SK-N-SH treated with all-trans-retinoic acid at 6 μM for 48 hours (cell line): Measurements from ENCODE around the gene GAK.

Experiments
- ATAC-seq: fragments of 200-7000 bp; cut with Tn5 transposase; 3 replicates; pipeline ENCODE4 v1.9.1; 2020; ENCODE audit warnings: mild to moderate bottlenecking, moderate library complexity
- ARNTL ChIP-seq: fragments of 450-650 bp; formaldehyde crosslinking; IDR thresholded peaks from 2 replicates; pipeline ENCODE4 v1.5.0; 2020; ENCODE audit warnings: low read depth, mild to moderate bottlenecking, moderate library complexity, borderline replicate concordance
- CREB5 ChIP-seq: fragments of 250-450 bp; sonication (Bioruptor Pico); IDR thresholded peaks from 2 replicates; pipeline ENCODE4 v1.5.1; 2020; ENCODE audit warnings: low read depth, mild to moderate bottlenecking, moderate library complexity
- CSDC2 ChIP-seq: fragments of 250-450 bp; sonication (Bioruptor Pico); IDR thresholded peaks from 2 replicates; pipeline ENCODE4 v1.5.0; 2020; ENCODE audit warnings: mild to moderate bottlenecking, moderate library complexity
- CSRNP3 ChIP-seq: fragments of 250-450 bp; sonication (Bioruptor Pico); IDR thresholded peaks from 2 replicates; pipeline ENCODE4 v1.5.1; 2021; ENCODE audit warnings: mild to moderate bottlenecking, moderate library complexity
- ESRRG ChIP-seq: fragments of 250-450 bp; sonication (Bioruptor Pico); IDR thresholded peaks from 2 replicates; pipeline ENCODE4 v1.6.1; 2021; ENCODE audit warnings: mild to moderate bottlenecking
- GLIS3 ChIP-seq: fragments of 250-450 bp; sonication (Bioruptor Pico); IDR thresholded peaks from 2 replicates; pipeline ENCODE4 v1.5.0; 2020; ENCODE audit warnings: mild to moderate bottlenecking, moderate library complexity
- ISL1 ChIP-seq: fragments of 250-450 bp; sonication (Bioruptor Pico); IDR thresholded peaks from 2 replicates; pipeline ENCODE4 v2.1.2; 2022; ENCODE audit warnings: mild to moderate bottlenecking, moderate library complexity
- OSR1 ChIP-seq: fragments of 250-450 bp; sonication (Bioruptor Pico); IDR thresholded peaks from 2 replicates; pipeline ENCODE4 v1.8.0; 2022; ENCODE audit warnings: moderate library complexity, mild to moderate bottlenecking, inconsistent platforms
- PATZ1 ChIP-seq: fragments of 250-450 bp; sonication (Bioruptor Pico); IDR thresholded peaks from 2 replicates; pipeline ENCODE4 v1.8.0; 2020; ENCODE audit warnings: mild to moderate bottlenecking, moderate library complexity, borderline replicate concordance
- POU6F1 ChIP-seq: fragments of 250-450 bp; sonication (Bioruptor Pico); IDR thresholded peaks from 2 replicates; pipeline ENCODE4 v1.8.0; 2021; ENCODE audit warnings: low read depth, mild to moderate bottlenecking, moderate library complexity, borderline replicate concordance
- PPARA ChIP-seq: fragments of 250-450 bp; sonication (Bioruptor Pico); IDR thresholded peaks from 2 replicates; pipeline ENCODE4 v1.5.0; 2020; ENCODE audit warnings: mild to moderate bottlenecking, borderline replicate concordance
- RARB ChIP-seq: fragments of 250-450 bp; sonication (Bioruptor Pico); IDR thresholded peaks from 2 replicates; pipeline ENCODE4 v1.8.0; 2021; ENCODE audit warnings: mild to moderate bottlenecking, moderate library complexity
- SNAI2 ChIP-seq: fragments of 250-450 bp; sonication (Bioruptor Pico); IDR thresholded peaks from 2 replicates; pipeline ENCODE4 v1.5.0; 2020; ENCODE audit warnings: mild to moderate bottlenecking, moderate library complexity
- TCF4 ChIP-seq: fragments of 250-450 bp; sonication (Bioruptor Pico); IDR thresholded peaks from 2 replicates; pipeline ENCODE4 v1.8.0; 2021; ENCODE audit warnings: mild to moderate bottlenecking, moderate library complexity, borderline replicate concordance
- TOX ChIP-seq: fragments of 250-450 bp; sonication (Bioruptor Pico); IDR thresholded peaks from 2 replicates; pipeline ENCODE4 v1.8.0; 2021; ENCODE audit warnings: mild to moderate bottlenecking, moderate library complexity, borderline replicate concordance
- TSHZ2 ChIP-seq: fragments of 250-450 bp; sonication (Bioruptor Pico); IDR thresholded peaks from 2 replicates; pipeline ENCODE4 v1.5.0; 2020; ENCODE audit warnings: mild to moderate bottlenecking, moderate library complexity
- ZC3H10 ChIP-seq: fragments of 250-450 bp; sonication (Bioruptor Pico); IDR thresholded peaks from 2 replicates; pipeline ENCODE4 v1.5.1; 2021; ENCODE audit warnings: mild to moderate bottlenecking, moderate library complexity
- ZFP30 ChIP-seq: fragments of 450-650 bp; formaldehyde crosslinking; IDR thresholded peaks from 2 replicates; pipeline ENCODE4 v1.5.0; 2022; ENCODE audit warnings: mild to moderate bottlenecking, moderate library complexity
- ZNF565 ChIP-seq: fragments of 450-650 bp; formaldehyde crosslinking; conservative IDR thresholded peaks from 2 replicates; pipeline ENCODE4 v1.5.0; 2020; ENCODE audit warnings: low read depth, mild to moderate bottlenecking, moderate library complexity
- ZNF70 ChIP-seq: fragments of 450-650 bp; formaldehyde crosslinking; IDR thresholded peaks from 2 replicates; pipeline ENCODE4 v1.5.0; 2020; ENCODE audit warnings: mild to moderate bottlenecking, moderate library complexity
- ZNF8 ChIP-seq: fragments of 450-650 bp; formaldehyde crosslinking; IDR thresholded peaks from 2 replicates; pipeline ENCODE4 v1.5.0; 2020; ENCODE audit warnings: mild to moderate bottlenecking, moderate library complexity

Gene GAK

GRCh38 chr4:857461-857860, 74.7 kb downstream of the GAK start (continued):
- TF ChIP-seq CSRNP3 = no peak
- TF ChIP-seq ESRRG (CRISPR knock-in tag) = no peak
- no peak for TF ChIP-seq POU6F1 (CRISPR knock-in tag)
- no peak for TF ChIP-seq ZFP30 (CRISPR knock-in tag)
- no peak for TF ChIP-seq ZNF70 (CRISPR knock-in tag)
- TF ChIP-seq CSDC2 (CRISPR knock-in tag) = no peak

- ATAC-seq = no peak
- TF ChIP-seq POU6F1 (CRISPR knock-in tag) = no peak
- no peak for TF ChIP-seq ESRRG (CRISPR knock-in tag)
- TF ChIP-seq TOX (CRISPR knock-in tag) = no peak
- TF ChIP-seq TSHZ2 (CRISPR knock-in tag) = no peak
- TF ChIP-seq ZNF8 (CRISPR knock-in tag) = no peak
- TF ChIP-seq CSRNP3 = no peak
- no peak for TF ChIP-seq RARB (CRISPR knock-in tag)
- TF ChIP-seq TCF4 (CRISPR knock-in tag) = no peak
- no peak for TF ChIP-seq ZNF565
- no peak for TF ChIP-seq PATZ1 (CRISPR knock-in tag)
- TF ChIP-seq CSDC2 (CRISPR knock-in tag) = no peak
- TF ChIP-seq PPARA = no peak
- TF ChIP-seq SNAI2 = no peak
- TF ChIP-seq ZFP30 (CRISPR knock-in tag) = no peak
- no peak for TF ChIP-seq ARNTL (CRISPR knock-in tag)
- TF ChIP-seq OSR1 = no peak
Measured at GRCh38 chr4:856225-856901, 75.8 kb downstream of the GAK start.

GRCh38 chr4:855880-856224, 76.3 kb downstream of the GAK start:
- TF ChIP-seq ARNTL (CRISPR knock-in tag) = no peak
- TF ChIP-seq TOX (CRISPR knock-in tag) = no peak
- TF ChIP-seq PATZ1 (CRISPR knock-in tag) = no peak
- TF ChIP-seq GLIS3 (CRISPR knock-in tag) = no peak
- TF ChIP-seq OSR1 = no peak
- no peak for TF ChIP-seq RARB (CRISPR knock-in tag)
- TF ChIP-seq ZC3H10 (CRISPR knock-in tag) = no peak
- TF ChIP-seq CREB5 = no peak
- TF ChIP-seq POU6F1 (CRISPR knock-in tag) = no peak
- no peak for TF ChIP-seq ISL1 (CRISPR knock-in tag)
- no peak for TF ChIP-seq PPARA
- no peak for ATAC-seq
